ENCODE data around the gene ROR1.

ROR1 gene

GRCh38 chr1:64135462-64136223 lies 361.8 kb downstream of the ROR1 start:
- no peak for DNase-seq (ENCODE audit: low read depth, low spot score)

GRCh38 chr1:64136296-64136695 lies 362.5 kb downstream of the ROR1 start:
- DNase-seq (ENCODE audit: low read depth, low spot score): no peak

GRCh38 chr1:64136752-64137411 lies 363.1 kb downstream of the ROR1 start:
- peak; percentile 81 for DNase-seq (ENCODE audit: low read depth, low spot score)

- DNase-seq (ENCODE audit: low read depth, low spot score): no peak
Measured at GRCh38 chr1:64137412-64137803, 363.6 kb downstream of the ROR1 start.

- no peak for DNase-seq (ENCODE audit: low read depth, low spot score)
Measured at GRCh38 chr1:64139877-64140276, 366.1 kb downstream of the ROR1 start.

- DNase-seq (ENCODE audit: low read depth, low spot score): no peak
Measured at GRCh38 chr1:64140596-64140995, 366.8 kb downstream of the ROR1 start.

GRCh38 chr1:64147045-64147724 lies 373.4 kb downstream of the ROR1 start:
- no peak for DNase-seq (ENCODE audit: low read depth, low spot score)

- no peak for DNase-seq (ENCODE audit: low read depth, low spot score)
Measured at GRCh38 chr1:64147759-64148158, 373.9 kb downstream of the ROR1 start.

GRCh38 chr1:64150266-64150665 lies 376.4 kb downstream of the ROR1 start:
- no peak for DNase-seq (ENCODE audit: low read depth, low spot score)

- no peak for DNase-seq (ENCODE audit: low read depth, low spot score)
Measured at GRCh38 chr1:64150729-64151230, 377.0 kb downstream of the ROR1 start.

- DNase-seq (ENCODE audit: low read depth, low spot score): no peak
Measured at GRCh38 chr1:64155278-64155677, 381.5 kb downstream of the ROR1 start.

- no peak for DNase-seq (ENCODE audit: low read depth, low spot score)
Measured at GRCh38 chr1:64161357-64161941, 387.6 kb downstream of the ROR1 start.

- DNase-seq (ENCODE audit: low read depth, low spot score): no peak
Measured at GRCh38 chr1:64162151-64162550, 388.3 kb downstream of the ROR1 start.

GRCh38 chr1:64162804-64163203 lies 389.0 kb downstream of the ROR1 start:
- no peak for DNase-seq (ENCODE audit: low read depth, low spot score)

- DNase-seq (ENCODE audit: low read depth, low spot score): no peak
Measured at GRCh38 chr1:64163431-64163830, 389.6 kb downstream of the ROR1 start.

- DNase-seq (ENCODE audit: low read depth, low spot score): no peak
Measured at GRCh38 chr1:64163970-64164369, 390.2 kb downstream of the ROR1 start.

- DNase-seq (ENCODE audit: low read depth, low spot score): no peak
Measured at GRCh38 chr1:64166629-64167028, 392.8 kb downstream of the ROR1 start.

- no peak for DNase-seq (ENCODE audit: low read depth, low spot score)
Measured at GRCh38 chr1:64167176-64167575, 393.4 kb downstream of the ROR1 start.

GRCh38 chr1:64171246-64171645 lies 397.4 kb downstream of the ROR1 start:
- DNase-seq (ENCODE audit: low read depth, low spot score): no peak

- no peak for DNase-seq (ENCODE audit: low read depth, low spot score)
Measured at GRCh38 chr1:64171797-64172281, 398.0 kb downstream of the ROR1 start.

GRCh38 chr1:64172458-64172983 lies 398.7 kb downstream of the ROR1 start:
- DNase-seq (ENCODE audit: low read depth, low spot score): no peak
